IMR-90 (cell line): ENCODE results near the gene ALK. TPM values are rescaled to one million over a fixed set of nuclear protein-coding genes. Genes with fewer than 3 reads are reported as not detected.

Experiments used
- ATAC-seq: fragments of 200-7000 bp; cut with Tn5 transposase; 2 replicates; pipeline ENCODE4 v1.9.1; 2020; ENCODE audit warnings: low read depth, mild to moderate bottlenecking, moderate library complexity
- BruUV-seq: library from RNA; stranded (reverse); fragments of 400-500 nt; replicated peaks from 2 replicates; lab custom pipeline; 2021; lab: Mats Ljungman, UMichigan
- CTCF ChIA-PET: fragments of 300-600 bp; formaldehyde crosslinking; extraction: SDS; loops from one replicate; lab custom pipeline; 2021; ENCODE audit warnings: antibody characterized with exemption; lab: Yijun Ruan, JAX
- POLR2A ChIA-PET: fragments of 300-600 bp; sonication (Branson Sonifier 250); formaldehyde crosslinking; loops from one replicate; lab custom pipeline; 2022; ENCODE audit warnings: antibody characterized with exemption; ENCODE audit not compliant: unreplicated experiment; lab: Charles Lee
- DNase-seq: peaks from one replicate; pipeline ENCODE4 v3.0.0; 2013
- H2AFZ ChIP-seq: replicated peaks from 2 replicates; pipeline ENCODE3; 2013; ENCODE audit warnings: low read length, mild to moderate bottlenecking; ENCODE audit not compliant: poor library complexity
- H2AK5ac ChIP-seq: 2 replicates; pipeline ENCODE4 v1.6.1; 2013; ENCODE audit warnings: low read depth, low read length, inconsistent platforms
- H2AK9ac ChIP-seq: replicated peaks from 2 replicates; pipeline ENCODE3; 2013; ENCODE audit warnings: mild to moderate bottlenecking, low read depth, low read length, moderate library complexity; ENCODE audit not compliant: poor library complexity
- H2BK120ac ChIP-seq: 2 replicates; pipeline ENCODE4 v1.6.1; 2013; ENCODE audit warnings: low read depth, low read length, inconsistent platforms
- H2BK15ac ChIP-seq: 3 replicates; pipeline ENCODE4 v1.6.1; 2013; ENCODE audit warnings: low read depth, low read length, inconsistent platforms
- H2BK20ac ChIP-seq: 2 replicates; pipeline ENCODE4 v1.6.1; 2013; ENCODE audit warnings: low read depth, mild to moderate bottlenecking, inconsistent platforms, low read length, moderate library complexity
- H2BK5ac ChIP-seq: 2 replicates; pipeline ENCODE4 v1.6.1; 2013; ENCODE audit warnings: mild to moderate bottlenecking, low read depth, low read length, inconsistent platforms; ENCODE audit not compliant: poor library complexity, severe bottlenecking
- H3K14ac ChIP-seq: replicated peaks from 2 replicates; pipeline ENCODE4 v1.6.1; 2013; ENCODE audit warnings: low read depth, low read length, inconsistent platforms
- H3K18ac ChIP-seq: 2 replicates; pipeline ENCODE4 v1.6.1; 2013; ENCODE audit warnings: low read depth, low read length, control low read depth
- H3K23ac ChIP-seq: 2 replicates; pipeline ENCODE4 v1.6.1; 2013; ENCODE audit warnings: low read depth, low read length, inconsistent platforms
- H3K27ac ChIP-seq: 2 replicates; pipeline ENCODE4 v1.5.1; 2013; ENCODE audit warnings: mild to moderate bottlenecking, control low read depth, low read length; ENCODE audit not compliant: insufficient read depth
- H3K27me3 ChIP-seq: 2 replicates; pipeline ENCODE4 v1.6.1; 2013; ENCODE audit warnings: low read length; ENCODE audit not compliant: control insufficient read depth, insufficient read depth
- H3K36me3 ChIP-seq: 2 replicates; pipeline ENCODE4 v1.6.1; 2013; ENCODE audit warnings: low read length, mixed read lengths; ENCODE audit not compliant: control insufficient read depth, insufficient read depth
- H3K4ac ChIP-seq: 2 replicates; pipeline ENCODE4 v1.6.1; 2013; ENCODE audit warnings: low read depth, low read length, inconsistent platforms
- H3K4me1 ChIP-seq: 2 replicates; pipeline ENCODE4 v1.6.1; 2013; ENCODE audit warnings: low read length, mixed read lengths; ENCODE audit not compliant: control insufficient read depth, insufficient read depth
- H3K4me2 ChIP-seq: 2 replicates; pipeline ENCODE4 v1.6.1; 2013; ENCODE audit warnings: low read depth, mild to moderate bottlenecking, control low read depth, low read length, moderate library complexity
- H3K4me3 ChIP-seq: 2 replicates; pipeline ENCODE4 v1.5.1; 2013; ENCODE audit warnings: low read depth, mild to moderate bottlenecking, control low read depth, low read length, moderate library complexity; ENCODE audit not compliant: insufficient read depth
- H3K56ac ChIP-seq: 2 replicates; pipeline ENCODE4 v1.6.1; 2013; ENCODE audit warnings: low read length, inconsistent platforms; ENCODE audit not compliant: insufficient read depth; ENCODE audit errors: extremely low read depth
- H3K79me1 ChIP-seq, 2 experiments: 2 replicates each; pipeline ENCODE4 v1.6.1; 2013; ENCODE audit warnings: low read length in 2 of 2, inconsistent platforms in 1 of 2, low read depth in 1 of 2
- H3K9ac ChIP-seq: 2 replicates; pipeline ENCODE4 v1.6.1; 2013; ENCODE audit warnings: low read depth, low read length, control low read depth
- H3K9me1 ChIP-seq: 2 replicates; pipeline ENCODE4 v1.6.1; 2013; ENCODE audit warnings: low read length, inconsistent platforms; ENCODE audit not compliant: insufficient read depth
- H3K9me3 ChIP-seq: 2 replicates; pipeline ENCODE4 v1.6.1; 2013; ENCODE audit warnings: low read length; ENCODE audit not compliant: control insufficient read depth, insufficient read depth
- H4K20me1 ChIP-seq: 2 replicates; pipeline ENCODE4 v1.6.1; 2013; ENCODE audit warnings: low read length, inconsistent platforms; ENCODE audit not compliant: insufficient read depth
- H4K5ac ChIP-seq: 2 replicates; pipeline ENCODE4 v1.6.1; 2013; ENCODE audit warnings: mild to moderate bottlenecking, low read depth, low read length, control low read depth
- H4K8ac ChIP-seq, 2 experiments: 2 replicates each; pipeline ENCODE4 v1.6.1; 2013; ENCODE audit warnings: low read depth in 2 of 2, low read length in 2 of 2, control low read depth in 1 of 2, inconsistent platforms in 1 of 2
- H4K91ac ChIP-seq: 2 replicates; pipeline ENCODE4 v1.6.1; 2013; ENCODE audit warnings: low read depth, low read length, inconsistent platforms; ENCODE audit not compliant: insufficient read depth
- FOS ChIP-seq: fragments of 150-350 bp; IDR thresholded peaks from 2 replicates; pipeline ENCODE4 v1.6.1; 2016; ENCODE audit warnings: low read depth, low read length
- MAZ ChIP-seq: IDR thresholded peaks from 2 replicates; pipeline ENCODE4 v1.6.1; 2012; ENCODE audit warnings: low read depth, mild to moderate bottlenecking, low read length, improper control_type of control experiment, moderate library complexity, borderline replicate concordance
- MXI1 ChIP-seq: IDR thresholded peaks from 2 replicates; pipeline ENCODE4 v1.6.1; 2012; ENCODE audit warnings: low read depth, mild to moderate bottlenecking, low read length, moderate library complexity, borderline replicate concordance
- RCOR1 ChIP-seq: IDR thresholded peaks from 2 replicates; pipeline ENCODE4 v1.6.1; 2012; ENCODE audit warnings: mild to moderate bottlenecking, low read length, improper control_type of control experiment; ENCODE audit not compliant: insufficient replicate concordance
- RFX5 ChIP-seq: IDR thresholded peaks from 2 replicates; pipeline ENCODE4 v1.8.0; 2012; ENCODE audit warnings: low read depth, mild to moderate bottlenecking, low read length, moderate library complexity
- WGBS, 2 experiments: methylation state at CpG; one replicate each; pipeline versions ENCODE4 v1.1.5 to v1.1.7; 2013; ENCODE audit warnings: missing lambda C conversion rate in 2 of 2; ENCODE audit not compliant: insufficient read length in 1 of 2; ENCODE audit errors: extremely low coverage in 2 of 2; 5-methylcytosine and 5-hydroxymethylcytosine counted together
- dilution Hi-C: fragments of 300-500 bp; cut with HindIII; formaldehyde crosslinking; loops from one replicate; pipeline ENCODE4 v1.14.3; 2018; ENCODE audit warnings: low sequenced_read_pairs; ENCODE audit not compliant: unreplicated experiment
- in situ Hi-C: fragments of 300-500 bp; cut with MboI; formaldehyde crosslinking; loops from 3 replicates; pipeline ENCODE4 v1.14.3; 2019; ENCODE audit warnings: low sequenced_read_pairs, inconsistent platforms, mixed read lengths
- intact Hi-C: fragments of 100-400 bp; cut with micrococcal nuclease; formaldehyde crosslinking; loops from 2 replicates; pipeline ENCODE4 v1.10.0; 2022
- polyA plus RNA-seq, 3 experiments: library from polyadenylated mRNA; depleted of rRNA; stranded (reverse); fragments of >200 nt; gene quantifications; 2 replicates each; pipeline ENCODE4 v1.2.3, GENCODE V29; 2012; ENCODE audit warnings: low replicate concordance in 1 of 3
- total RNA-seq: library from RNA; depleted of rRNA; stranded (reverse); fragments of >200 nt; gene quantifications from 2 replicates; pipeline ENCODE4 v1.2.3, GENCODE V29; 2012
- TF ChIP-seq, protein P1 (sequence below): fragments of 150-350 bp; IDR thresholded peaks from 2 replicates; pipeline ENCODE4 v1.6.1; 2017; ENCODE audit warnings: mild to moderate bottlenecking, antibody characterized with exemption, low read length, low read depth

ALK gene
- total and polyA plus RNA-seq, 2 of the 4 experiments (the other 2 are of a cell fraction): not detected

GRCh38 chr2:29872870-29873269 lies 48.5 kb downstream of the ALK start:
- CTCF ChIA-PET: no interaction called here
- no TSS peak for BruUV-seq

More at GRCh38 chr2:29872870-29873269, 48.5 kb downstream of the ALK start:
- in situ Hi-C loops (no loop called here), dilution Hi-C loops (no loop called here), intact Hi-C loops (no loop called here)
- POLR2A ChIA-PET: no interaction called here
- H4K5ac ChIP-seq: no peak overlapping the region
- H3K4me2 ChIP-seq: no peak overlapping the region
- TF ChIP-seq RFX5 (no peak), MXI1 (no peak), FOS (no peak), MAZ (no peak), RCOR1 (no peak)
- TF ChIP-seq, protein P1, sequence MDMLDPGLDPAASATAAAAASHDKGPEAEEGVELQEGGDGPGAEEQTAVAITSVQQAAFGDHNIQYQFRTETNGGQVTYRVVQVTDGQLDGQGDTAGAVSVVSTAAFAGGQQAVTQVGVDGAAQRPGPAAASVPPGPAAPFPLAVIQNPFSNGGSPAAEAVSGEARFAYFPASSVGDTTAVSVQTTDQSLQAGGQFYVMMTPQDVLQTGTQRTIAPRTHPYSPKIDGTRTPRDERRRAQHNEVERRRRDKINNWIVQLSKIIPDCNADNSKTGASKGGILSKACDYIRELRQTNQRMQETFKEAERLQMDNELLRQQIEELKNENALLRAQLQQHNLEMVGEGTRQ: no peak
- no peak overlapping the region for H3K14ac ChIP-seq
- H2BK120ac ChIP-seq: no peak overlapping the region
- DNase-seq (no peak), ATAC-seq (no peak)
- H3K56ac ChIP-seq: no peak overlapping the region
- no peak overlapping the region for H4K91ac ChIP-seq
- H3K9me1 ChIP-seq: no peaks in the 10 kb centered on the region
- no peak overlapping the region for H2AFZ ChIP-seq
- no peak overlapping the region for H3K18ac ChIP-seq
- no peaks in the 10 kb centered on the region for H3K79me1 ChIP-seq
- no peak overlapping the region for H3K27ac ChIP-seq
- no peak overlapping the region for H3K4ac ChIP-seq
- H4K20me1 ChIP-seq: no peaks in the 10 kb centered on the region
- no peaks in the 10 kb centered on the region for H3K9me3 ChIP-seq
- no peaks in the 10 kb centered on the region for H3K27me3 ChIP-seq
- H3K23ac ChIP-seq: no peak overlapping the region
- no peak overlapping the region for H2BK15ac ChIP-seq
- no peak overlapping the region for H4K8ac ChIP-seq
- no peak overlapping the region for H2BK5ac ChIP-seq
- H3K36me3 ChIP-seq: no peaks in the 10 kb centered on the region
- H3K4me1 ChIP-seq: no peaks in the 10 kb centered on the region
- H2AK5ac ChIP-seq: no peak overlapping the region
- H3K4me3 ChIP-seq: no peak overlapping the region
- no CpG with 5 or more reads among the region's 1 CpG for WGBS, 2 experiments
- no peak overlapping the region for H2AK9ac ChIP-seq
- H3K9ac ChIP-seq: no peak overlapping the region
- H2BK20ac ChIP-seq: no peak overlapping the region
